Measurements from ENCODE around the gene LSM12. TPM values are rescaled to one million over a fixed set of nuclear protein-coding genes. Genes with fewer than 3 reads are reported as not detected.

The LSM12 gene
- total and polyA plus RNA-seq, 8 donors: 31.3 to 53.2 (median 37.2) TPM

DNA sequence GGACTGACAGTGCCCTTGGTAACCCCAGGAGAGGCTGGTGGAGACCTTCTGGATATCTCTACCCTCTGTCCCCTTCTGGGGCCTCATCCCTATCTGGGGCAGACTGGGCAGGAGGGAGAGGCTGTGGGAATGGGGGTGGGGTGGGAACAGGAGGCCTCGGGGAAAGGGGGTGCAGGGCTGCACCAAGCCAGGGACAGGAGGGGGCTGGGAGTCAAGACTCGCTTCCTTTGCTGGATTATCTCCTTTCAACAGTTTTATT, 28.8 kb upstream of the LSM12 start:
- intact Hi-C loops (cut with DNase I): no loop called here
- peaks cover 33 to 48% of the 10 kb centered on the region in 2 donors for H3K4me1 ChIP-seq
- TF ChIP-seq, protein P1, sequence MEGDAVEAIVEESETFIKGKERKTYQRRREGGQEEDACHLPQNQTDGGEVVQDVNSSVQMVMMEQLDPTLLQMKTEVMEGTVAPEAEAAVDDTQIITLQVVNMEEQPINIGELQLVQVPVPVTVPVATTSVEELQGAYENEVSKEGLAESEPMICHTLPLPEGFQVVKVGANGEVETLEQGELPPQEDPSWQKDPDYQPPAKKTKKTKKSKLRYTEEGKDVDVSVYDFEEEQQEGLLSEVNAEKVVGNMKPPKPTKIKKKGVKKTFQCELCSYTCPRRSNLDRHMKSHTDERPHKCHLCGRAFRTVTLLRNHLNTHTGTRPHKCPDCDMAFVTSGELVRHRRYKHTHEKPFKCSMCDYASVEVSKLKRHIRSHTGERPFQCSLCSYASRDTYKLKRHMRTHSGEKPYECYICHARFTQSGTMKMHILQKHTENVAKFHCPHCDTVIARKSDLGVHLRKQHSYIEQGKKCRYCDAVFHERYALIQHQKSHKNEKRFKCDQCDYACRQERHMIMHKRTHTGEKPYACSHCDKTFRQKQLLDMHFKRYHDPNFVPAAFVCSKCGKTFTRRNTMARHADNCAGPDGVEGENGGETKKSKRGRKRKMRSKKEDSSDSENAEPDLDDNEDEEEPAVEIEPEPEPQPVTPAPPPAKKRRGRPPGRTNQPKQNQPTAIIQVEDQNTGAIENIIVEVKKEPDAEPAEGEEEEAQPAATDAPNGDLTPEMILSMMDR (IDR thresholded peaks at IDR 0.05): no peak
- no peaks in the 10 kb centered on the region for H3K27me3 ChIP-seq
- peak overlapping the region; percentile 93 to 95 for H3K27ac ChIP-seq
- peak overlapping the region in 1 of 2 donors; percentile 25 for H3K4me3 ChIP-seq
- DNase-seq (no peak), ATAC-seq (peak; percentile 6)
- H3K36me3 ChIP-seq: peaks cover 0 to 34% of the 10 kb centered on the region in 2 donors
- H3K9me3 ChIP-seq: no peaks in the 10 kb centered on the region

DNA sequence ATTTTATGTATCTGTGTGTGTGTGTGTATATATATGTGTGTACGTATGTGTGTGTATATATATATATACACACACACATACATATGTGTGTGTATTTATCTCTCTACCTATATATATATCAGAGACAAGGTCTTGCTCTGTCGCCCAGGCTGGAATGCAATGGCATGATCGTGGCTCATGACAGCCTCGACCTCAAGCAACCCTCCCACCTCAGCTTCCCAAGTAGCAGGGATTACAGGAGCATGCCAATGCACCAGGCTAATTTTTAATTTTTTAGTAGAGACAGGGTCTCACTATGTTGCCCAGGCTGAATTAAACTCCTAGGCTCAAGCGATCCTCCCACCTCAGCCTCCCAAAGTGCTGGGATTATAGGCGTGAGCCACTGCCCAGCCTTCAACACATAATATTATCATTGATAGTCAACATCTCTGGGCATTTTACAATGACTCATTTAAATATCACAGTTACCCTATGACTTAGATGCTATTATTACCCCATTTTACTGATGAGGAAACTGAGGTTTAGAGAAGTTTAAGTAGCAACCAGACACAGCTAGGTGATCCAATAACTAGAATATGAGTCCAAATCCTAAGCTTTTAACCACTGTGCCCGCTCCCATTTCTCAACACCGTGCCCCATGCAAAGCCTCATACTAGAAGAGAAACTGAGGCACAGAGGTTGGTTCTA, 28.4 kb upstream of the LSM12 start:
- Histone ChIP-seq H3K4me3 (no peak overlapping the region), H3K9me3 (no peaks in the 10 kb centered on the region), H3K36me3 (peaks cover 0 to 35% of the 10 kb centered on the region in 2 donors), H3K27me3 (no peaks in the 10 kb centered on the region), H3K27ac (peak overlapping the region; percentile 93 to 95), H3K4me1 (peaks cover 33 to 47% of the 10 kb centered on the region in 2 donors)
- intact Hi-C loops (cut with DNase I): no loop called here
- TF ChIP-seq, protein P1 (IDR thresholded peaks at IDR 0.05): no peak
- DNase-seq (no peak), ATAC-seq (no peak)

DNA sequence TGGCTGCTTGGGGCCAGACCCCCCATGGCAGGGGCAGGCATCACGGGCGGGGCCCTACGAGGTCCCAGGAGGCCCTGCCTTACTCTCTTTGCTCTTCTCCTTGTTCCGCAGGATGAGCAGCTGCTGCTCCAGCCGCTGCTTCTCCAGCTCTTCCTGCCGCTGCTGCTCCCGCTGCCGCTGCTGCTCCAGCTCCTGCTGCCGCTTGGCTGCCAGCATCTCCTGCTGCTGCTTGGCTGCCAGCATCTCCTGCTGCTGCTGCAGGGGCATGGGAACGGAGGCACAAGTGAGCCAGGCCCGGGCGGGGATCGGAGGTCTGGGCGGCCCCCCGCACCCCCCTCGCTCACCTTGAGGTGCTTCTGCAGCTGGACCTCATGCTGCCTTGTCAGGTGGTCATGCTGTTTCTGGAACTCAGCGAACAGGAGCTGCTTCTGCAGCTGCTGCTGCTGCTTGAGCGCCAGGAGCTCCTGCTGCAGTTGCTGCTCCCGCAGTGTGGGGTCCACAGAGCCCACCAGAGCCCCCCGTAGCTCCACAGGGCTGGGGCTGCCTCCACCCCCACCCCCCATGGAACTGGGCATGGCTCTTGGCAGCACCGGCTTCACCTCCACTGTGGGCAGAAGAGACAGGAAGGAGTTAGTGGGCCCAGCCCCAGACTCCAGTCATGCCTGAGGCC, 26.9 kb upstream of the LSM12 start:
- DNase-seq (no peak), ATAC-seq (no peak)
- Histone ChIP-seq H3K4me3 (no peak overlapping the region), H3K27ac (no peak overlapping the region), H3K36me3 (peaks cover 0 to 46% of the 10 kb centered on the region in 2 donors), H3K4me1 (peaks cover 33 to 36% of the 10 kb centered on the region in 2 donors), H3K9me3 (no peaks in the 10 kb centered on the region), H3K27me3 (no peaks in the 10 kb centered on the region)
- TF ChIP-seq, protein P1 (IDR thresholded peaks at IDR 0.05): no peak
- intact Hi-C loops (cut with DNase I): no loop called here

DNA sequence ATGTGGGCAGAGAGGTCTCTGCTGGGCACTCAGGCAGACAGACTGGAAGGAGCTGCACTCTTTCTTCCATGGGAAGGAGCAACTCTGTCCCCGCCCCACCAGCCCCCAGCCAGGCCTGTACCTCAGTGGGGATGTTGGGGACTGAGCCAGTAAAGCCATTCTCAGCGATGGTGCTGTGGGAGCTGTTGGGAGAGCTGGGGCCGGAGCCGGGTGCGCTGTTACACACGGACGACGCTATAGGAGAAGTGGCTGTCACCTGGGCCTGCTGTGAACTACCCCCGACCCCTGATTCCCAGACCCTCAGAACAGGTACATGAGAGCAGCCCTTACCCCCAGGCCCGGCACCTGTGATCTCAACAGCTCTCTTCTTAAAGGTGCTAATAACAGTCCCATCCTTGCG, 25.6 kb upstream of the LSM12 start:
- intact Hi-C loops (cut with DNase I): no loop called here
- Histone ChIP-seq H3K9me3 (no peaks in the 10 kb centered on the region), H3K36me3 (peaks cover 0 to 59% of the 10 kb centered on the region in 2 donors), H3K4me3 (no peak overlapping the region), H3K27me3 (no peaks in the 10 kb centered on the region), H3K4me1 (peaks cover 22% of the 10 kb centered on the region in 2 donors), H3K27ac (no peak overlapping the region)
- DNase-seq (no peak), ATAC-seq (no peak)
- TF ChIP-seq, protein P1 (IDR thresholded peaks at IDR 0.05): no peak

DNA sequence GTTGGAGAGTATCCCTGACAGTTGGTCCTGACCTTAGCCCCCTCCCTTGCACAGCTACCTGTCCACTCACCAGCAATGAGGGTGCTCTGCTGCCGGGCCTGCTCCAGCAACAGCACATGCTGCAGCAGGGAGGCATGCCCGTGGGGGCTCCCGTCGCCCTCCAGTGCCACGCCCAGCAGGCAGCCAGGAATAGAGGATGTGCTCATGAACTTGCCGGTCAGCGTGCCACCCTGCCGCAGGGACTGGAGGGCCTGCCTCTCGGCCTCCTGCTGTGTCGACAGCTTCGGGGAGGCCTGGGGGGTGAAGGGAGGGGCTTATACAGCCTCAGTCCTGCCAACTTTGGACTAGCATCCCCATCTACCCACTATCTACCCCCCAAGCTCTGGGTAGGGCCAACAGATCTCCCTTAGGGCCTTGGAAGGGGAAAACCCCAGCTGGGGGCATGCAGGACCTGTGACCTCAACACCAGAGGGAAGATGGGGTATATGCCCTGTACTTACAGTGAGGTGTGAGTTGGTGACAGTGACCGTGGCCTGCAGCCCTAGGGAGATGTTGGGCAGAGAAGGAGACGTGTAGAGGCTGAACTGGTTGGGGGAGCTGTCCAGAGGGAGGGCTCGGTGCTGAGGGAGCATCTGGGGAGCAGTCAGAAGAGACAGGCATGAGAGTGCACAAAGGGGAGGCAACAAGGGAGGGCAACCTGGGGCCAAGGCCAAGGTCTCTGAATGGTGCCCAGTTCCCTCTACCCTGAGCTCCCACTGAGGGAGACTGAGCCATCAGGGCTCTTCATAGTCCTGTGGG, 24.9 kb upstream of the LSM12 start:
- H3K36me3 ChIP-seq: peaks cover 0 to 63% of the 10 kb centered on the region in 2 donors
- TF ChIP-seq, protein P1 (IDR thresholded peaks at IDR 0.05): no peak

More for the DNA sequence above, 24.9 kb upstream of the LSM12 start:
- Histone ChIP-seq H3K4me3 (no peak overlapping the region), H3K27me3 (no peaks in the 10 kb centered on the region), H3K27ac (no peak overlapping the region), H3K9me3 (no peaks in the 10 kb centered on the region), H3K4me1 (peaks cover 16 to 19% of the 10 kb centered on the region in 2 donors)
- intact Hi-C loops (cut with DNase I): no loop called here
- DNase-seq (no peak), ATAC-seq (no peak)

Measured in left lung (tissue), 10 donors.